ENCODE data around the gene MYBPC1. TPM values are rescaled to one million over a fixed set of nuclear protein-coding genes. Genes with fewer than 3 reads are reported as not detected.

MYBPC1 gene
- total RNA-seq, 3 donors from 2014 or later = 9.3 to 12.6 (median 10.0) TPM

- H3K4me1 ChIP-seq (ENCODE audit: low read depth) = peaks cover 43% of the 10 kb centered on the region
- intact Hi-C loops (cut with DNase I, micrococcal nuclease) = no loop called here
- ATAC-seq (peak; percentile 68), DNase-seq (peak; percentile 78 to 88 (median 87))
- H3K9me3 ChIP-seq = no peaks in the 10 kb centered on the region
- peak within 1 kb of the TSS; percentile 94 for H3K4me3 ChIP-seq
- no peaks in the 10 kb centered on the region for H3K36me3 ChIP-seq (ENCODE audit: low read depth)
- TF ChIP-seq CTCF (IDR thresholded peaks at IDR 0.05) = no peak
These were observed 102.6 kb downstream of the MYBPC1 start, which contains the start of gene CHPT1 for GRCh38 chr12:101697197-101697929. CHPT1 (plus strand) TSS chr12:101697640; CDS start chr12:101697862, 222 bp downstream.

GRCh38 chr12:101697930-101698799, 103.4 kb downstream of the MYBPC1 start:
- Histone ChIP-seq H3K9me3 (no peaks in the 10 kb centered on the region), H3K4me1 (ENCODE audit: low read depth) (peaks cover 51% of the 10 kb centered on the region), H3K4me3 (peak overlapping the region; percentile 94), H3K36me3 (ENCODE audit: low read depth) (no peaks in the 10 kb centered on the region)
- TF ChIP-seq CTCF (IDR thresholded peaks at IDR 0.05) = no peak
- peak; percentile 63 for ATAC-seq
- peak; percentile 62 to 79 (median 75) for DNase-seq
- intact Hi-C loops (cut with DNase I, micrococcal nuclease) = no loop called here

GRCh38 chr12:101698800-101699347, 104.1 kb downstream of the MYBPC1 start:
- no peak for ATAC-seq
- intact Hi-C loops (cut with DNase I, micrococcal nuclease) = no loop called here
- peak in 1 of 3 donors; percentile 47 for DNase-seq
- H3K4me3 ChIP-seq = no peak overlapping the region
- H3K36me3 ChIP-seq (ENCODE audit: low read depth) = no peaks in the 10 kb centered on the region
- no peaks in the 10 kb centered on the region for H3K9me3 ChIP-seq
- TF ChIP-seq CTCF (IDR thresholded peaks at IDR 0.05) = no peak
- peaks cover 51% of the 10 kb centered on the region for H3K4me1 ChIP-seq (ENCODE audit: low read depth)

GRCh38 chr12:101700299-101700820, 105.6 kb downstream of the MYBPC1 start:
- H3K4me1 ChIP-seq (ENCODE audit: low read depth) = peaks cover 43% of the 10 kb centered on the region
- no peak for ATAC-seq
- no peaks in the 10 kb centered on the region for H3K9me3 ChIP-seq
- intact Hi-C loops (cut with DNase I, micrococcal nuclease) = no loop called here
- TF ChIP-seq CTCF (IDR thresholded peaks at IDR 0.05) = no peak
- DNase-seq = no peak
- no peaks in the 10 kb centered on the region for H3K36me3 ChIP-seq (ENCODE audit: low read depth)
- no peak overlapping the region for H3K4me3 ChIP-seq

- DNase-seq (no peak), ATAC-seq (no peak)
- Histone ChIP-seq H3K4me3 (no peak overlapping the region), H3K4me1 (ENCODE audit: low read depth) (peaks cover 45% of the 10 kb centered on the region), H3K36me3 (ENCODE audit: low read depth) (no peaks in the 10 kb centered on the region), H3K9me3 (no peaks in the 10 kb centered on the region)
- intact Hi-C loops (cut with DNase I, micrococcal nuclease) = no loop called here
- no peak for TF ChIP-seq CTCF (IDR thresholded peaks at IDR 0.05)
These were observed 108.7 kb downstream of the MYBPC1 start for GRCh38 chr12:101703487-101703886.
